ENCODE measurements around the gene SFXN5.
"Not testable (repeated sequence)": the region's sequence is repeated elsewhere in the genome, so short reads cannot be mapped to it uniquely, and the experiment has no call there.

The SFXN5 gene

GRCh38 chr2:73095910-73096309 lies 24.4 kb upstream of the SFXN5 start:
- no peak for DNase-seq (ENCODE audit: low read depth)
- no peak overlapping the region for H3K4me3 ChIP-seq (ENCODE audit: low read depth, low read length)
- TF ChIP-seq, protein P1, sequence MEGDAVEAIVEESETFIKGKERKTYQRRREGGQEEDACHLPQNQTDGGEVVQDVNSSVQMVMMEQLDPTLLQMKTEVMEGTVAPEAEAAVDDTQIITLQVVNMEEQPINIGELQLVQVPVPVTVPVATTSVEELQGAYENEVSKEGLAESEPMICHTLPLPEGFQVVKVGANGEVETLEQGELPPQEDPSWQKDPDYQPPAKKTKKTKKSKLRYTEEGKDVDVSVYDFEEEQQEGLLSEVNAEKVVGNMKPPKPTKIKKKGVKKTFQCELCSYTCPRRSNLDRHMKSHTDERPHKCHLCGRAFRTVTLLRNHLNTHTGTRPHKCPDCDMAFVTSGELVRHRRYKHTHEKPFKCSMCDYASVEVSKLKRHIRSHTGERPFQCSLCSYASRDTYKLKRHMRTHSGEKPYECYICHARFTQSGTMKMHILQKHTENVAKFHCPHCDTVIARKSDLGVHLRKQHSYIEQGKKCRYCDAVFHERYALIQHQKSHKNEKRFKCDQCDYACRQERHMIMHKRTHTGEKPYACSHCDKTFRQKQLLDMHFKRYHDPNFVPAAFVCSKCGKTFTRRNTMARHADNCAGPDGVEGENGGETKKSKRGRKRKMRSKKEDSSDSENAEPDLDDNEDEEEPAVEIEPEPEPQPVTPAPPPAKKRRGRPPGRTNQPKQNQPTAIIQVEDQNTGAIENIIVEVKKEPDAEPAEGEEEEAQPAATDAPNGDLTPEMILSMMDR (IDR thresholded peaks at IDR 0.05; ENCODE audit: low read depth, low read length, missing control alignments): no peak

- DNase-seq (ENCODE audit: low read depth); H3K4me3 ChIP-seq (ENCODE audit: low read depth, low read length): not testable (repeated sequence)
Measured at GRCh38 chr2:73093601-73094218, 22.2 kb upstream of the SFXN5 start.

GRCh38 chr2:73092146-73092783 lies 20.8 kb upstream of the SFXN5 start:
- TF ChIP-seq, protein P1 (IDR thresholded peaks at IDR 0.05; ENCODE audit: low read depth, low read length, missing control alignments): no peak
- no peak overlapping the region for H3K4me3 ChIP-seq (ENCODE audit: low read depth, low read length)
- no peak for DNase-seq (ENCODE audit: low read depth)

DNA sequence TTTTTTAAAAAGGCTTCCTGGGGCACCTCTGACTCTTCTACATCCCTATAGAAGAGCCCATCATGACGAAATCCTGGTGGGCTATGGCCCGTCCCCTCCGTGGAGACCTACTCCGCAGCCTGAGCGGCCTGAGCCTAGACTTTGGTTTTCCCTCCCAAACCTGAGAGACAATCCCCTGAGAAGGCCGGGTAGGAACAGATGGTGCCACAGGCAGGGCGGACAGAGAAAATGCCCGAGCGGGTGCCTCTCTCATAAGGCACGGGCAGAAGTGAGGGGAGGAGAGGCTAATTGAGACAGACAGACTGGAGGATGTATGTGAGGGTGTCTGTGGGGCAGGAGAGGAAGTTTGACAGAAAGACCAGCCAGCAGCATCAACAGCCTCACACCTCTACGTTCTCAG lies 20.2 kb upstream of the SFXN5 start:
- H3K4me3 ChIP-seq (ENCODE audit: low read depth, low read length): no peak overlapping the region
- TF ChIP-seq, protein P1 (IDR thresholded peaks at IDR 0.05; ENCODE audit: low read depth, low read length, missing control alignments): no peak
- no peak for DNase-seq (ENCODE audit: low read depth)

DNA sequence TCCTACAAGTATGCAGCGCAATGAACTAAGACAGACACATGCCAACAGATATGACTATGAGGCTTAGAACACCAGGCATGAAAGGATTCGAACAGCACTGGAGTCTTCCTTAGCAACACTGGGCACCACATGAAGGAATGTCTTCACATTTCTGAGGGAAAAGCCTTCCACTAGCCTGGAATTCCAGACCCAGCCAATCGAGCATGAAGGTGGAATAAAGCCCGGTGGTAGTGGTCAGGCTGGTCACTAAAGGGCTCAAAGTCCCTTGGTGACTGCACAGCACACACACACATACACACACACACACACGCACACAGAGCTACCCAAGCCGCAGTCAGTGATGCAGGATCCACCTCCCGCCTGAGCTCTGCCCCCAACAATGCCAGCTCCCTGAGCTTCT lies 19.7 kb upstream of the SFXN5 start:
- TF ChIP-seq, protein P1 (IDR thresholded peaks at IDR 0.05; ENCODE audit: low read depth, low read length, missing control alignments): no peak
- no peak overlapping the region for H3K4me3 ChIP-seq (ENCODE audit: low read depth, low read length)
- DNase-seq (ENCODE audit: low read depth): no peak

DNA sequence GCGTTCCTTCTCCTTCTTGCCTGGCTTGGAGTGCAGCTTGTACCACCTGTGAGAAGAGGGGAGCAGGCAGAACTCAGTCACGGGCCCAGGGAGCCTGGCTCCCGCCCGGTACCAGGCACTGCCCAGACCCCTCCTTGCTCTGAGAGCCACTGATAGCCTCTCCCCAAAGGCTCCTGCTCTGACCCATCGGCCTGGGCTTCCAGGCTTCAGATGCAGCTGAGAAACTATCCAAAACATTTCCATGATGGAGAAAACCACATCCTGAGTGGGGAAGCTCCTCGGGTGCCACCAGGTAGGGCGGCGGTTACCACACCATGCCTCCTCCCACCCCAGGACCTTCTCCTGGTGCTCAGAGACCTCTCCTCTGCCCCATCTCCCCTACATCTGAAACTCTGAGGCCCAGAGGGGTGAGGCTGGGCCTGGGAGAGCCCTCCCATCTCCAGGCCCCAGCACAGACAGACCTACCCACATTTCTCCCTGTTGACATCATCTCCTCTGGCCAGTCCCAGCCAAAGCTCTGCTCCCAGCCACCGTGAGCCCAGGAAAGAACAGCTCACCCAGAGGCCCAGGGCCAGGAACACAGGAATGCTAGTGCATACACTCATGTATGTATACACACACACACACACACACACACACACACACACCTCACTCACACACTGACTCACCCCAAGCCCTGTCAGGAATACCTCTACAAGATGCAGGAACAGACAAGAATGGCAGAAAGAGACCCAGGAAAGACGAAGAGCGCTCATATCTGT lies 17.9 kb upstream of the SFXN5 start:
- H3K4me3 ChIP-seq (ENCODE audit: low read depth, low read length): no peak overlapping the region
- DNase-seq (ENCODE audit: low read depth): no peak
- TF ChIP-seq, protein P1 (IDR thresholded peaks at IDR 0.05; ENCODE audit: low read depth, low read length, missing control alignments): no peak

DNA sequence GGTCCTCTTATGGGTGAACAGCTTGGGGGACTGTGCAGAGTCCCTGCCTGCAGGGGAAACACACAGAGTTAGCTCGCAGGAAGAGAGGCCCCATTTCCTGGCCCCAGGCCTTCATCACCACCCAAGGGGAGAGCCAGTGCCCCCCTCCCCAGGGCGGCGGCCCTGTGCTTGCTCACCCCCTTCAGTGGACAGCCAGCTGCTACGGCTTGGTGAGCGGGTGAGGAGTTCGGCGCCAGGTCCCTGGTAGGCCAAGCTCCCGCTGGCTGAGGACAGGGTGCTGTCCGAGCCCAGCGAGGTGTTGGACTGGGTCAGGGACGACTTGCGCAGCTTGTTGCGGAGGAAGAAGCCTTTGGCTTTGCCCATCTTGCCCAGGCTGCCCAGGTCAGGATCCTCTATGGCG lies 17.2 kb upstream of the SFXN5 start:
- no peak for DNase-seq (ENCODE audit: low read depth)
- TF ChIP-seq, protein P1 (IDR thresholded peaks at IDR 0.05; ENCODE audit: low read depth, low read length, missing control alignments): no peak
- no peak overlapping the region for H3K4me3 ChIP-seq (ENCODE audit: low read depth, low read length)

Measured in GM12864 (cell line).